Measurements from ENCODE around the gene ANXA6. TPM values are rescaled to one million over a fixed set of nuclear protein-coding genes. Genes with fewer than 3 reads are reported as not detected.

ANXA6 gene
- total RNA-seq, 1 donor from 2014 or later = 320 TPM

- Histone ChIP-seq H3K4me2 (ENCODE audit: low read length) (no peak overlapping the region), H3K36me3 (ENCODE audit: insufficient read depth, low read length) (peaks cover 12% of the 10 kb centered on the region), H3K4me3 (ENCODE audit: insufficient read depth, low read depth, low read length) (no peak overlapping the region), H3K4me1 (ENCODE audit: insufficient read depth, low read length) (peaks cover 34% of the 10 kb centered on the region), H3K9me3 (ENCODE audit: insufficient read depth, low read depth, low read length) (no peaks in the 10 kb centered on the region), H3K27ac (ENCODE audit: low read depth, low read length) (no peak overlapping the region), H4K20me1 (ENCODE audit: insufficient read depth, low read length) (peaks cover 13% of the 10 kb centered on the region), H3K79me2 (ENCODE audit: insufficient read depth, low read length) (no peaks in the 10 kb centered on the region), H3K9ac (ENCODE audit: low read length) (no peak overlapping the region), H2AFZ (ENCODE audit: low read depth, low read length) (no peak overlapping the region), H3K27me3 (ENCODE audit: insufficient read depth, low read length) (no peaks in the 10 kb centered on the region)
- Mint-ChIP-seq H3K36me3 (ENCODE audit: low read depth, unreplicated experiment) (peaks cover 32% of the 10 kb centered on the region), H3K27ac (ENCODE audit: unreplicated experiment) (no peak overlapping the region), H3K4me3 (ENCODE audit: unreplicated experiment) (no peak overlapping the region), H3K9me3 (ENCODE audit: unreplicated experiment) (peaks cover 2% of the 10 kb centered on the region), H3K27me3 (ENCODE audit: low read depth, unreplicated experiment) (no peaks in the 10 kb centered on the region), H3K4me1 (ENCODE audit: low read depth, unreplicated experiment) (peaks cover 15% of the 10 kb centered on the region)
- TF ChIP-seq EZH2 (IDR thresholded peaks at IDR 0.05; ENCODE audit: insufficient read depth, low read length) = no peak
- DNase-seq (ENCODE audit: low read depth) (no peak), FAIRE-seq (no peak)
Observed at GRCh38 chr5:151056379-151057325, 100.9 kb downstream of the ANXA6 start.

GRCh38 chr5:151055336-151055735 is 102.2 kb downstream of the ANXA6 start:
- Histone ChIP-seq H2AFZ (ENCODE audit: low read depth, low read length) (no peak overlapping the region), H3K27me3 (ENCODE audit: insufficient read depth, low read length) (no peaks in the 10 kb centered on the region), H3K79me2 (ENCODE audit: insufficient read depth, low read length) (no peaks in the 10 kb centered on the region), H3K9ac (ENCODE audit: low read length) (no peak overlapping the region), H3K4me2 (ENCODE audit: low read length) (no peak overlapping the region), H3K9me3 (ENCODE audit: insufficient read depth, low read depth, low read length) (no peaks in the 10 kb centered on the region), H3K36me3 (ENCODE audit: insufficient read depth, low read length) (peaks cover 12% of the 10 kb centered on the region), H3K27ac (ENCODE audit: low read depth, low read length) (no peak overlapping the region), H4K20me1 (ENCODE audit: insufficient read depth, low read length) (peaks cover 21% of the 10 kb centered on the region), H3K4me3 (ENCODE audit: insufficient read depth, low read depth, low read length) (no peak overlapping the region), H3K4me1 (ENCODE audit: insufficient read depth, low read length) (peaks cover 30% of the 10 kb centered on the region)
- Mint-ChIP-seq H3K4me3 (ENCODE audit: unreplicated experiment) (no peak overlapping the region), H3K4me1 (ENCODE audit: low read depth, unreplicated experiment) (peaks cover 24% of the 10 kb centered on the region), H3K9me3 (ENCODE audit: unreplicated experiment) (peaks cover 2% of the 10 kb centered on the region), H3K27ac (ENCODE audit: unreplicated experiment) (no peak overlapping the region), H3K36me3 (ENCODE audit: low read depth, unreplicated experiment) (peaks cover 29% of the 10 kb centered on the region), H3K27me3 (ENCODE audit: low read depth, unreplicated experiment) (no peaks in the 10 kb centered on the region)
- no peak for TF ChIP-seq EZH2 (IDR thresholded peaks at IDR 0.05; ENCODE audit: insufficient read depth, low read length)
- TF ChIP-seq, protein P1, sequence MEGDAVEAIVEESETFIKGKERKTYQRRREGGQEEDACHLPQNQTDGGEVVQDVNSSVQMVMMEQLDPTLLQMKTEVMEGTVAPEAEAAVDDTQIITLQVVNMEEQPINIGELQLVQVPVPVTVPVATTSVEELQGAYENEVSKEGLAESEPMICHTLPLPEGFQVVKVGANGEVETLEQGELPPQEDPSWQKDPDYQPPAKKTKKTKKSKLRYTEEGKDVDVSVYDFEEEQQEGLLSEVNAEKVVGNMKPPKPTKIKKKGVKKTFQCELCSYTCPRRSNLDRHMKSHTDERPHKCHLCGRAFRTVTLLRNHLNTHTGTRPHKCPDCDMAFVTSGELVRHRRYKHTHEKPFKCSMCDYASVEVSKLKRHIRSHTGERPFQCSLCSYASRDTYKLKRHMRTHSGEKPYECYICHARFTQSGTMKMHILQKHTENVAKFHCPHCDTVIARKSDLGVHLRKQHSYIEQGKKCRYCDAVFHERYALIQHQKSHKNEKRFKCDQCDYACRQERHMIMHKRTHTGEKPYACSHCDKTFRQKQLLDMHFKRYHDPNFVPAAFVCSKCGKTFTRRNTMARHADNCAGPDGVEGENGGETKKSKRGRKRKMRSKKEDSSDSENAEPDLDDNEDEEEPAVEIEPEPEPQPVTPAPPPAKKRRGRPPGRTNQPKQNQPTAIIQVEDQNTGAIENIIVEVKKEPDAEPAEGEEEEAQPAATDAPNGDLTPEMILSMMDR (IDR thresholded peaks at IDR 0.05; ENCODE audit: insufficient read depth, low read depth, low read length) = no peak
- DNase-seq (ENCODE audit: low read depth) = no peak
- no peak for FAIRE-seq

DNA sequence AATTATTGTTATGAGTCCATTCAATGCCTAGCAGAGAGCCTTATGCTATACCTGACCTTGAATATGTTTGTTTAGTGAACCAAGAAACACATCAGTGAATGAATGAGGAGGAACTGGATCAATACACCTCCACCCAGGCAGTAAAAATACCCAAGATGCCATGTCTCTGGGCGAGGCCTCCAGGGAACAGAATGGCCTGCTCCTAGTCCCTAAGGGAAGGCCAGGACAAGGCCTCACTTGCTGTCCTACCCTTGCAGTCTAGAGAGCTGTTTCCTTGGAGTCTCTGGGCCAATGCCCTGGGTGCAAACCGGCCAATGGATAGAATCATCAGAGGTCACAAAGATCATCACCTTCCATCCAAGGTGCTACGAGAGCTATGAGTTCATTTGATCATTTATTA is 102.9 kb downstream of the ANXA6 start:
- FAIRE-seq = no peak
- peaks cover 24% of the 10 kb centered on the region for H3K36me3 Mint-ChIP-seq (ENCODE audit: low read depth, unreplicated experiment)
- no peak overlapping the region for H2AFZ ChIP-seq (ENCODE audit: low read depth, low read length)
- no peak overlapping the region for H3K27ac Mint-ChIP-seq (ENCODE audit: unreplicated experiment)
- no peaks in the 10 kb centered on the region for H3K27me3 Mint-ChIP-seq (ENCODE audit: low read depth, unreplicated experiment)
- H3K27me3 ChIP-seq (ENCODE audit: insufficient read depth, low read length) = no peaks in the 10 kb centered on the region
- TF ChIP-seq, protein P1 (IDR thresholded peaks at IDR 0.05; ENCODE audit: insufficient read depth, low read depth, low read length) = no peak
- TF ChIP-seq EZH2 (IDR thresholded peaks at IDR 0.05; ENCODE audit: insufficient read depth, low read length) = no peak
- no peak overlapping the region for H3K4me3 Mint-ChIP-seq (ENCODE audit: unreplicated experiment)
- no peak overlapping the region for H3K27ac ChIP-seq (ENCODE audit: low read depth, low read length)
- no peak overlapping the region for H3K4me3 ChIP-seq (ENCODE audit: insufficient read depth, low read depth, low read length)
- no peaks in the 10 kb centered on the region for H3K79me2 ChIP-seq (ENCODE audit: insufficient read depth, low read length)
- no peak for DNase-seq (ENCODE audit: low read depth)
- H3K36me3 ChIP-seq (ENCODE audit: insufficient read depth, low read length) = peaks cover 12% of the 10 kb centered on the region
- no peak overlapping the region for H3K9ac ChIP-seq (ENCODE audit: low read length)
- H4K20me1 ChIP-seq (ENCODE audit: insufficient read depth, low read length) = peaks cover 23% of the 10 kb centered on the region
- peaks cover 2% of the 10 kb centered on the region for H3K9me3 Mint-ChIP-seq (ENCODE audit: unreplicated experiment)
- peaks cover 22% of the 10 kb centered on the region for H3K4me1 Mint-ChIP-seq (ENCODE audit: low read depth, unreplicated experiment)
- H3K4me2 ChIP-seq (ENCODE audit: low read length) = no peak overlapping the region
- H3K9me3 ChIP-seq (ENCODE audit: insufficient read depth, low read depth, low read length) = no peaks in the 10 kb centered on the region
- H3K4me1 ChIP-seq (ENCODE audit: insufficient read depth, low read length) = peaks cover 24% of the 10 kb centered on the region
